GM18499 (cell line): ENCODE data around the gene IFNL1.
"Not testable (repeated sequence)": the region's sequence is repeated elsewhere in the genome, so short reads cannot be mapped to it uniquely, and the experiment has no call there.

Experiments
- ATAC-seq: cut with Tn5 transposase; IDR thresholded peaks from one replicate; pipeline ENCODE4 v1.9.1; 2021; ENCODE audit warnings: moderate number of reproducible peaks; ENCODE audit not compliant: insufficient read depth, unreplicated experiment

IFNL1 gene

DNA sequence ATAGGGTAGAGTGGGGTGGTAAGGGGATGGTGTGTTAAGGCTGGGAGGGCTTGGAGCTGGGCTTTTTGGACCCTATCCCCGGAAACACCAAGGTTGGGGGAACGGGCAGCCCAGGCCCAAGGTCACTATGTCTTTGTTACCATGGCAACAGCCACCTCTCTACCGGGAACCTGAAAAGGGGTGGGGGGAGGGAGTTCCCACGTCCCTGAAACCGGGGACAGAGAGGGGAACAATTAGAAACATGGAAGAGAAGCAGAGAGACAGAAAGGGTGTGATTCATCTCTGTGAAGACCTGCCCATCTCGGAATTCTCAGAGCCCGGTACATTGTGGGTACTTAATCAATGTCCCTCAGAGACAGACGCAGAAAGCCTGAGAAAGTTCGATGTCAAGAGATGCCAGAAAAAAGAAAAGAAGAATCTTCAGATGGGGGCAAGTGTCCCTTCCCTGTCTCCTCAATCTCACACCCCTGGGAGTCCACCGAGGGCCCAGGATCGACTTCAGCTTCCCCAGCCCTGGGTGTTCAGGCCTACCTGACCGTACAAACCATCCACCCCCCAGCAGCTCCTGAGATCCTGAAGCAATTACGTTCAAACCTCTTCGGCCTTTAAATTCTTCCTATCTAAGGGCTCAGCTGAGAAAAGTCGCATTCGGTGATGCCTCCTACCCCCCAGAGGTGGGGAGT is 31.3 kb downstream of the IFNL1 start:
- ATAC-seq: no peak

DNA sequence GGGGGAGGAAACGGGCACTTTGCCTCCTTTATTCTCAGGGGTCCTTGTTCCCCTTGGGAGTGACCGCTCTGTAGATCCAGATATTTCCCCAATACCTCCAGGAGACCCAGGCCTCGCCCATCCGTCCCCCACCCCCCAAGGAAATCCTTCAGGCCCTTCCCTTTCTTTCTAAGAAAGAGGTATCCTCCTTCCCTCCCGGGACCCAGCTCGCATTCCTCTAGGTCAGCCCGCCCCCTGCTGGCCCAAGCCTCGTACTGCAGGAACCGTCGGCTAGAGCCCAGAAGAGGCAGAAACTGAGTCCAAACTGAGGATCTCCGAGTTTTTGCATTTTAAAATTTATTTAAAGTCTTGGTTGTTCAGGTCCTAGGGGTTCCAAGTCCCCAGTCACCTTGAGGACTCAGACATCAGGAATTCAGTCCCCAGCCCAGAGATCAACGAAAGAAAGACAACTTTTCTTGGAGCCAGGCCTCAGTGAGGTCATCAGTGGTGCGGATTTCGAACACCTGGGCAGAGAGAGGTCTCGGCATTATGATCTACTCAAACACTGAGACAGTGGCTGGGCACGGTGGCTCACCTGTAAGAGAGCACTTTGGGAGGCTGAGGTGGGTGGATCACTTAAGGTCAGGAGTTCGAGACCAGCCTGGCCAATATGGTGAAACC is 32.0 kb downstream of the IFNL1 start:
- ATAC-seq: no peak

DNA sequence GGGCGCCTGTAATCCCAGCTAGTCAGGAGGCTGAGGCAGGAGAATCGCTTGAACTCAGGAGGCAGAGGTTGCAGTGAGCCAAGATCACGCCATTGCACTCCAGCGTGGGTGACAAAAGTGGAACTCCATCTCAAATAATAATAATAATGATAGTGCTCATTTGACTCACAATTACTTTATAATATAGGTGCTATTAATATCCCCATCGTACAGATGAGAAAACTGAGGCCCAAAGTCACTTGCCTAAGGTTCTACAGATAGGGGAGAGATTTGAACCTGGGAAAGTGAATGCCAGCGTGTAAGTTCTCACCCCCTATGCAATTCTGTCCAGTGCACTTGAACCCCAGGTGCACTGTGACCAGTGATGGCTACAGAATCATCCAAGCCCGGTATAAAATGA is 33.7 kb downstream of the IFNL1 start:
- no peak for ATAC-seq

DNA sequence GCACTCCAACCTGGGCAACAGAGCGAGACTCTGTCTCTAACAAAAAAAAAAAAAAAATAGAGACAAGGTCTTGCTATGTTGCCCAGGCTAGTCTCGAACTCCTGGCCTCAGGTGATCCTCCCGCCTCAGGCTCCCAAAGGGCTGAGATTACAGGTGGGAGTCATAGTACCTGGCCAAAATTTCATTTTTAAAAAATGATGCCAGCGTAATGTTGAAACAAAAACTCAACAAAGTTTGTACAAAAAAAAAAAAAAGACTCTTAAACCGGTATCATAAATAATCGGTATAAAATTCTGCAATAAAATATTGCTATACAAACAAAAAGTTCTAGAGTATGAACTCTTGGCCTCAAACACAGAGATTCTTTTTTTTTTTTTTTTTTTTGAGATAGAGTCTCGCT is 36.1 kb downstream of the IFNL1 start:
- ATAC-seq: no peak

DNA sequence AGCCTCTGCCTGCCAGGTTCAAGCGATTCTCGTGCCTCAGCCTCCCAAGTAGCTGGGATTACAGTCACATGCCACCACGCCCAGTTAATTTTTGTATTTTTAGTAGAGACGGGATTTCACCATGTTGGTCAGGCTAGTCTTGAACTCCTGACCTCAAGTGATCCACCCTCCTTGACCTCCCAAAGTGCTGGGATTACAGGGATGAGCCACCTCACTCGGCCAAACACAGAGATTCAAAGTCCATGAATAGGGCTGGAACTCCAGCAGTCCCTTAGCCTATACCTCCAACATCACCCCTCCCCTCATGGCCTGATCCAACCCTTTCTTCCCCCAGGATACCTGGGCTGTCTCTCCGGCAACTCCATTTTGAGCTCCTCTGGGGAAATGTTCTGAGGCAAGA is 36.5 kb downstream of the IFNL1 start:
- ATAC-seq: not testable (repeated sequence)

DNA sequence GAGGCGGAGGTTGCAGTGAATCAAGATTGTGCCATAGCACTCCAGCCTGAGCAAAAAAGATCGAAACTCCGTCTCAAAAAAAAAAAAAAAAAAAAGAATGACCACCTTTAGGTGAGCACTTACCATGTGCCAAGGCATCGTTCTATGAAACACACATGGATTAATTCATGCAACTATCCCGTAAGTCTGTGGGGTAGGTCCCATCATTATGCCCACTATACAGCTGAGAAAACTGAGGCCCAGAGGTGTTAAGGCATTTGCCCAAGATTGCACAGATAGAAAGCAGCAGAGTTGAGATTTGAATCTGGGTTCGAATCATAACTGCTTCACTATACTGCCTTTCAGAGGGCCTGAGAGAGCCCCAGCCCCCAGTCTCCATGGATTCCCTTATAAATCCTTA is 37.3 kb downstream of the IFNL1 start:
- ATAC-seq: no peak

DNA sequence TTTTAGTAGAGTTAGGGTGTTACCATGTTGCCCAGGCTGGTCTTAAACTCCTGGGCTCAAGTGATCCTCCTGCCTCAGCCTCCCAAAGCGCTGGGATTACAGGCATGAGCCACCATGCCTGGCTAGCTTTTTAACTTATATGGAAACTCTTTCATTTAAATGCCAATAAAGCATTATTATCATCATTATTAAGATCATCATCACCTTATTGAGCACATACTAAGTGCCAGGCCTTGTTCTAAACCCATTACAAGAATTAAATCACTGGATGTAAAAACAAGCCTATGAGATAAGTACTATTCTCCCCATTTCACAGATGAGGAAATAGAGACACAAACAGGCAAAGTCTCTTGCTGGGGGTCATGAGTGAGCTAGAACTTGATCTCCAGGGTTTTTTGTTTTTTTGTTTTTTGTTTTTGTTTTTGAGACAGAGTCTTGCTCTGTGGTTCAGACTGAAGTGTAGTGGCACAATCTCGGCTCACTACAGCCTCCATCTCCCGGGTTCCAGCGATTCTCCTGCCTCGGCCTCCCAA is 38.3 kb downstream of the IFNL1 start:
- no peak for ATAC-seq

DNA sequence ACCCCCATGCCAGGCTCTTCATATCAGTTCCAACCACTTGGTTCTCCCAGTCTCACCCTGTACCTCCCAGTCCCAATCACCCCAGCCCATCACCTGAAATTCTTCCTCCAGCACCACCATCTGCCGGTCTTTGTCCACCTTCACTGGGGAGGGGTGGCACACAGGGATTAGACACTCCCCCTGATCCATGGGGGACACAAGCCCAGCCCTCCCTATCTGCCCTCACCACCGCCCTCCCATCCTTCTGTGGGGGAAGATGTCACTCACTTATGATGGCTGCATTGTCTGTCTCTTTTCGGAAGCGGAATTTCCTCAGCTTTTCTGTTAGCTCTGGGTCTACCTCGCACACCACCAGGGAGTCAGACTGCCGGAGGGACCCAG is 39.0 kb downstream of the IFNL1 start:
- ATAC-seq: no peak

DNA sequence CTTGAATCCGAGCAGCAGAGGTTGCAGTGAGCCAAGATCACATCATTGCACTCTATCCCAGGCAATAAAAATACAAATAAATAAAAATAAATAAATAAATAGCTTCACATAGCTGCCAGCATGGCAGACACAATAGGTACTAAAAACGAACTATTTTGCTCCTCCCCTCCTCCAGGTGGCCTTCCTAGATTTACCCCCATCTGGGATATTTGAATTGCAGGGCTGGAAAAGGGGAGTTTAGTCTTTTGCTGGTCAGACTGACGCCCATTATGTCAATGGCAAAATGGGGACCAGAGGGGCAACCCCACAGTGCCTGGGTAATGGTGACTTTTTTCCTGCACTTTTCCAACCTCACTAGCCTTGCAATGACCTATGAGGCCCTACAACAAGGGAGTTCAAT is 40.3 kb downstream of the IFNL1 start:
- no peak for ATAC-seq

DNA sequence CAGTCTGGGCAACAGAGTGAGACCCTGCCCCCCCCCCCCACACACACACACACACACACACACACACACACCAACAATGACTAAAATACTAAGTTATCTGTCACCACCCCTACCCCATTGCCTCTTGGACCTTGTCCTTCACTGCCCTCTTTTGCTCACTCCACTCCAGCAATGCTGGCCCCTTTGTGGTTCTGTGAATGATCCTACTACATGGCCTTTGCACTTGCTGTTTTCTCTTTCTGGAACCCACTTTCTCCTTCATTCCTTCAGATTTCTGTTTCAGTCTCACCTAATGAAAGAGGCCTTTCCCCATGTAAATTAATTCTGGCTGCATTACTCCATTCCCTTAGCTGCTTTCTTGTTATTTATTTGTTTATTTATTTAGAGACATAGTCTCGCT is 43.5 kb downstream of the IFNL1 start:
- no peak for ATAC-seq

DNA sequence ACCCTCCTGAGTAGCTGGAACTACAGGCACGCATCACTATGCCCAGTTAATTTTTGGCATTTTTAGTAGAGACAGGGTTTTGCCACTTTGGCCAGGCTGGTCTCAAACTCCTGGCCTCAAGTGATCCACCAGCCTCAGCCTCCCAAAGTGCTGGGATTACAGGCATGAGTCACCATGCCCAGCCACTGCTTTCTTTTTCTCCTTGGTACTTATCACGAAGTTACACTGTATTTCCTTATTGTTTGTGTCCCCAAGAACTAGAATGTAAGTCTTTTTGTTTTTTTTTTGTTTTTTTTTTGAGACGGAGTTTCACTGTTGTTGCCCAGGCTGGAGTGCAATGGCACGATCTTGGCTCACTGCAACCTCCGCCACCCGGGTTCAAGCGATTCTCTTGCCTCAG is 43.9 kb downstream of the IFNL1 start:
- ATAC-seq: not testable (repeated sequence)

DNA sequence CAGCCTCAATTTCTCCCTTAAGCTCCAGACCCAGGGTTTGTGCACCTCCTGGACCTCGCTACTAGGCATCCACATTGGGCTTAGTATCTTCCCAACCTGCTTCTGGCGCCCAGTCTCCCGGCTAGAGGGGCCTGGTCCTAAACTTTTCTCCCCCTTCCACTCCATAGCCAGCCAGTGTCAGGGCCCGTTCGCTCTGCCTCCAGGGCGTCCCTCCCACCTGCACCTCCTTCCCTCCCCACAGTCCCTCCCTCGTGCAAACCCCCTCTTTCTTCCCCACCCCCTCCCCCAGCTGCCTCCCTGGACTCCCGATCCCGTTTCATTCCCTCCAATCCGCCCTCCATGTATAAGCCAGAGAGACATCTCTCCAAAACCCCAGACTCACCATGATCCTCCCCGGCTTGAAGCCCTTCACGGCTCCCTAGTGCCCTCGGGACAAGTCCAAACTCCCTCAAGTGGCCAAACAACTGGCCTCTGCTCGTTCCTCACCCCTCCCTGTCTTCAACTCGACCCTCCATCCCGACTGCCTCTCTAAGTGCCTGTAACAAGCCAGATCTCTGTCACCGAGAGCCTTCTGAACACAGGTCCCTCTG is 45.0 kb downstream of the IFNL1 start:
- ATAC-seq: no peak

DNA sequence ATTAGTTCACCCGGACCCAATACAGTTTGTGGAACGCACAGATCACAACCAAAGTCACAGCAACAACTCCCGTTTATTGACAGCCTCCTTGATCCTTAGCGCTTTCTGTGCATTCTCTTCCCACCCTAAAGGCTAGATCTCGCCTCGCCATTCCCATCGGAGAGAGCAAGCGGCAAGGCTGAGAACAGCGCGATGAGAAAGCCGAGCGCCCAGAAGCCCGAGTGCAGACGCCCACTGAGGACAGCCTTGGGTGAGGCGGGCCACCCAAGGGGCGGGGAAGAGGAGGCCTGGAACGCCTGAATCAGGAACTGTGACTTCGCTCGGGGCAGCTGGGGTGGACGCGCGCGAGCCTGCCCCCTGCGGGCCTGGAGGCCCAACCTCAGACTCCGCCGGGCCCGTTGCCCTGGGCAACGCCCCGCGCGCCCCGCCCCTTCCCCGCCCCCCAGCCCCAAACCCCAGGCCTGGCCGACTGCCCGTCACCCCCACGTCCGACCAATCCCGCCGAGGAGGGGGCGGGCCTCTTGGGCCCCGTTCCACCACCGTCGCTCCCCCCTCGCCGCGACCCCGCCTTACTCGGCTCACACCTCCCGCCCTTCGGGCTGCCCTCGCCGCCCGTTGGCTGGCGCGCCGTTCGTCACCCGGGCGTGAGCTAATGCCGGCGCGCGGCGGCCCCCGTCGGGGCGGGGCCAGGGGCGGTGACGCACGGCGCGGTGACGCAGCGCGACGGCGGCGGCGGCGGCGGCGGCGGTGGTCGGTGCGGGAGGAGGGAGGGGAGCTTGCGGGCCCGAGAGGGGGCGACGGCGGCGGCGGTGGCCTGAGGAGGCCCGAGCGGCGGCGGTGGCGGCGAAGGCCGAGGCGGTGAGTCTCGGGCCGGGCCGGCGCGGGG is 45.8 kb downstream of the IFNL1 start, which contains the start of gene SAMD4B:
Gene SAMD4B (plus strand): TSS at position 703 of the 886 bp plus-strand sequence. CDS start 14,473 bp downstream, outside the sequence.
- peak; percentile 54 for ATAC-seq

DNA sequence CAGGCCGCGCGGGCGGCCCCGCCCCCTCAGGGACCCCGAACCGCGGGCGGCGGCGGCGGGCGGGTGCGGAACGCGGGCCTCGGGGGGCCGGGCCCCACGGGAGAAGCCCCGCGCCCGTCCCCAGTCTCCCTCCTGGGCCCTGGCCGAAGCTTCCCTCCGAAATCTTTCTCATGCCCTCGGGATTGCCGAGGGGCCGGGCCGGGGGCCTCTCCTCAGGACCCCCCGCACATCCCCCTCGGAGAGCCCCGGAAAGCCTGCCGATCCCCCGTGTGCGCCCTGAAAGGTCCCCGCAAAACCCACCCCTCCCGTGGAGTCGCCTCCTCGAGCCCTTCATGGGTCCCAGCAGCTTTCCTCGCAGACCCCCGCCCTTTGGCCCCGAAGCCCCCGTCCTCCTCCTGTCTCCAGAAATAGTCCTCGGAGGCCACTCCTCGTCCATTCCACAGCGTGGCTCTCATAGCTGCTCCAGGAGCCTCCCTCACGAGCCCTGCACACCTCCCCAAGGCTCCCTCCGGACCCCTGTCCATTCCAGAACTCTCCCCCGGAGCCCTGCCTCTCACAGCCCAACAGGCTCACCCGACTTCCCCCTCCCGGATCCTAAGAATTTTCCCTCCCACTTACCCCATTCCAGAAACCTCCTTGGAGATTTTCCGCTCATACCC is 46.6 kb downstream of the IFNL1 start:
- ATAC-seq: no peak

DNA sequence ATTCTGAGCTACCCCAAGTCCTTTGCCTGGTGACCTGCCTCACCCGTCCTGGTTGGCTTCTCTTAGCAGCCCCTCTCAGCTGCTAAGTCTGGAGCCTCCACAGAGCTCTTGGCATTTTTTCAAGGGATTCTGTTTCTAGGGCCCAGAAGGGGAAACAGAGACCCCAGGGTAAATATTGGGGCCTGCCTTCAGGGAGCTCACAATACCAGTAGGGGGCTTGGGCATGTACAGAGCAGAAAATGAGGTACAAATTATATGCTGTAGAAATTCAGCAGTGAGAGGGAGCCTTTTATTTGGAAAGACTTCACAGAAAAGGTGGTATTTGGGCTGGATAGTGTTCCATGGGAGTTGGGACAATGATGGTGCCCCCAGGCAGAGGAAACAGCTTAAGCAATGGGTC is 49.7 kb downstream of the IFNL1 start:
- no peak for ATAC-seq

DNA sequence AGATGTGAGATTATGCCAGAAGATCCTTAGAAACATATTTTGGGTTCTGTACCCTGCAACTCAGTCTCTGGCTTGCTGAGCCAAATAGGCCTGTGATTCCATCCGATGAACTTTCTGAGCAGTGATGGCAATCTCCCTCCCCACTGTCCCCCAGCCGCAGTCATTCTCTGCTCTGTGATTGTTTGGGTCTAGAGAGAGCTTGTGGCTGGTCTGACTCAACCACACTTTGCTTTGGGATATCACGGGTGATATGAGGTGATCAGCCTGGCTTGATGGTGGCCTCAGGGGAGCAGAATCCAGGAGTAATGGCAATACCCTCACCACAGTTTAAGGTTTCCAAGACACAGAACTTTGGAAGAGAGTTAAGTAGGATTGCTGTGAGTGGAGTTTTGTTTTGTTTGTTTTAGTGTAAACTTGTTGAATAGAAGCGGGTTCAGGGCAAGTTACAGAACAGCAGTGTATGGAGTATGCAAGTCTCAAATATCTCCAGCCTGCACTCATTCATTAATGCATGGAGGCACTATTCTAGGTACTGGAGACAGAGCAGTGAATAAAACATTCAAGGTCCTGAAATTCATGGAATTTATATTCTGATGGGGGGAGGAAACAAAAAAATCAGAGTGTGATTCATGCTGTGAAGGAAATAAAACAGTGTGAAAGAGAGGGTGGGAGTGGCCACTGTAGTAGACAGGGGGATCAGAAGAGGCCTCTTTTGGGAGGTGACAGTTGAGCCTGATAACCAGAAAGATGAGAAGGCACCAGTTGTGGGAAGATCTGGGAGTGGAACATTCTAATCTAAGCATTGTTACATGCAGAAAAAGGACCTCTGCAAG is 51.3 kb downstream of the IFNL1 start:
- no peak for ATAC-seq
